RPMI8226 (cell line): ENCODE data around the gene TM9SF4.
A peak's percentile ranks its signal among the peaks of the same experiment; 100 is the strongest.
"Not testable (repeated sequence)": the region's sequence is repeated elsewhere in the genome, so short reads cannot be mapped to it uniquely, and the experiment has no call there.

Experiments
- DNase-seq: peaks from one replicate; pipeline ENCODE4 v3.0.0-alpha.2; 2015

The TM9SF4 gene

DNA sequence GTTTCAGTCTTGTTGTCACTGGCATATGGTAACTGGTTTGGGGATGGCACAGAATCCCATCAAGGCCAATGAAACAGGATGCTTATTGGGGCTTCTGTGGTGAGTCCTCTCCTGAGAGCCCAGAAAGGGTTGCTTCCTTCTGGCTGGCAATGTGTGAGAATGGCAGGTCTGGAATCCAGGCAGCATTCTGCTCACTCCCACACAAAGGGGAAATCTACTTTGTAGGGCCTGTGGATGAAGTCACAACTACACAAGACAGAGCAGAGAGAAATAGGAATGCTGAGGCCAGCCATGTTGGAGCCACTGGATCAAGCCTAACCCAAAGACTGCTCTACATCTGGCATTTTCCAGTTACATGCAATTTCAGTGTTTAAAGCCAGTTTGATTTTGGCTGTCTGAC, 82.4 kb downstream of the TM9SF4 start:
- DNase-seq: no peak

GRCh38 chr20:32192698-32193097, 83.2 kb downstream of the TM9SF4 start:
- DNase-seq: no peak

GRCh38 chr20:32193336-32193735, 83.8 kb downstream of the TM9SF4 start:
- DNase-seq: not testable (repeated sequence)

DNA sequence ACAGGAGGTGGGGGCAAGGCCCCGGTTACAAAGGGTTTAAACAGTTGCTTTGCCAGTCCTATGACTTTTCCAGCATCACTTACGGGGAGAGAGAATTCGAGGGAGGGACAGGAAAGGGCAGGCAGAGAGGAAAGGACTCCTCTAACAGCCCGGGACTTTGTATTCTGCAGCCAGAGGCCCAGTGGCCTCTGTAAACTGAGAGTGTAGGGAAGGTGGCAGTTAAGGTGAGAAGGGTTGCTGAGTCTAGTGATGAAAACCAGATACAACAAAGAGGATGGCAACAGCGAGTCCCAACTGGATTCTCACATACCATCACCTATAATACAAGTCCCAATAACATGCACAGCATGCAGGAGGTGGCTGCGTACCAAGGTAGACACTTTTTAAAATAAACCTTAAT, 84.5 kb downstream of the TM9SF4 start:
- no peak for DNase-seq

DNA sequence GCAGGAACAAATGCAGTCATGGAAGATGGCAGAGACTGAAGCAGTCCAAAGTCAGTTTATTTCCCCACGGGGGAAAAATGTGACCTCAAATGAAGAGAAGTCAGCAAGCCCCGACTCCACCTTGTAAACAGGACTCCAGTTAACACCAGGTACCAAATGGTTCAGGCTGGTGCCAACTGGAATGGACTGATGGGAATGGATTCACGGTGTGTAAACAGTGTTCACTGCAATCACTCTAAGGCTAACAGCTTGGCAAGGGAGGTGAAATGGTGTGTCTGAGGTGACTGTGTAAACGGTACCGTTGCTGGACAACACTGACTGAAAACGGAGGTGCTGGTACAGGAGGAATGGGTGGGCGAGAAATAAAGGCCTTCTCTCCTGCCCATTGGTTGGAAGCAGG, 86.1 kb downstream of the TM9SF4 start:
- DNase-seq: no peak

DNA sequence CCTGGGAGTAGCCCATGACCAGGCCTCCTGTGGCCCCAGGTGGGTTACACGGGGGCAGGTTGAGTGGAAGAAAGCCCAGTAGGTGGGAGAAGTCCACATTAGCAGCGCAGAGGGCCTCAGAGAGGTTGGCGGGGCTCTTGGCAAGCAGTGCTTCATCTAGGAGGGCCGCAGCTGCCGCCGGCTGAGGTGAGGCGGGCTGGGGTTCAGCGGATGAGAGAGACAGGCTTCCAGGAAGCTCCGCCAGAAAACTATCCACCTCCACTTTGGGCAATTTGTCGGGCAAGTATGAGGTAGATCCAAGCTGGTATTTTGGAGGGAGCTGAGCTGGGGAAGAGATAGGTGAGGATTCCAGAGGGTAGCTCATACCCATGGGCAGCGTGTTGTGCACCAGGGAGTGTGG, 87.1 kb downstream of the TM9SF4 start:
- DNase-seq: not testable (repeated sequence)

DNA sequence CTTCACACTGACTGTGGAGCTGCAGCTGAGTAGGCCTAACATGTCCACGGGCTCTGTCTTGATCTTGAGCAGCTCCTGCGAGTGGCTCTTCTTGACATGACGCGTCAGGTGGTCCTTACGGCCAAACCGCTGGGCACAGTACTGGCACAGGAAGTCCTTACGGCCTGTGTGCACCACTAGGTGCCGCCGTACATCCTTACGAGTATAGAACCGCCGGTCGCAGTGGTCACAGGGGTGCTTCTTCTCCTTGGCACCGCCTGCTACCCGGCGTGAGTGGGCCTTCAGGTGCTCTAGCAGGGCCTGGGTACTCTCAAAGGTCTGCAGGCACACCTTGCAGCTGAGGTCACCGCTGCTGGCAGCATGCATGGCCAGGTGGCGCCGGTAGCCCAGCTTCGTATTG, 87.6 kb downstream of the TM9SF4 start:
- DNase-seq: not testable (repeated sequence)

GRCh38 chr20:32199006-32199405, 89.5 kb downstream of the TM9SF4 start:
- no peak for DNase-seq

GRCh38 chr20:32201296-32201976, 91.9 kb downstream of the TM9SF4 start:
- no peak for DNase-seq

- DNase-seq: no peak
Measured at GRCh38 chr20:32201977-32202363, 92.5 kb downstream of the TM9SF4 start.

GRCh38 chr20:32203356-32204204, 94.1 kb downstream of the TM9SF4 start:
- DNase-seq: no peak

GRCh38 chr20:32204205-32205109, 94.9 kb downstream of the TM9SF4 start:
- no peak for DNase-seq

- DNase-seq: no peak
Measured at GRCh38 chr20:32205110-32205842, 95.8 kb downstream of the TM9SF4 start.

DNA sequence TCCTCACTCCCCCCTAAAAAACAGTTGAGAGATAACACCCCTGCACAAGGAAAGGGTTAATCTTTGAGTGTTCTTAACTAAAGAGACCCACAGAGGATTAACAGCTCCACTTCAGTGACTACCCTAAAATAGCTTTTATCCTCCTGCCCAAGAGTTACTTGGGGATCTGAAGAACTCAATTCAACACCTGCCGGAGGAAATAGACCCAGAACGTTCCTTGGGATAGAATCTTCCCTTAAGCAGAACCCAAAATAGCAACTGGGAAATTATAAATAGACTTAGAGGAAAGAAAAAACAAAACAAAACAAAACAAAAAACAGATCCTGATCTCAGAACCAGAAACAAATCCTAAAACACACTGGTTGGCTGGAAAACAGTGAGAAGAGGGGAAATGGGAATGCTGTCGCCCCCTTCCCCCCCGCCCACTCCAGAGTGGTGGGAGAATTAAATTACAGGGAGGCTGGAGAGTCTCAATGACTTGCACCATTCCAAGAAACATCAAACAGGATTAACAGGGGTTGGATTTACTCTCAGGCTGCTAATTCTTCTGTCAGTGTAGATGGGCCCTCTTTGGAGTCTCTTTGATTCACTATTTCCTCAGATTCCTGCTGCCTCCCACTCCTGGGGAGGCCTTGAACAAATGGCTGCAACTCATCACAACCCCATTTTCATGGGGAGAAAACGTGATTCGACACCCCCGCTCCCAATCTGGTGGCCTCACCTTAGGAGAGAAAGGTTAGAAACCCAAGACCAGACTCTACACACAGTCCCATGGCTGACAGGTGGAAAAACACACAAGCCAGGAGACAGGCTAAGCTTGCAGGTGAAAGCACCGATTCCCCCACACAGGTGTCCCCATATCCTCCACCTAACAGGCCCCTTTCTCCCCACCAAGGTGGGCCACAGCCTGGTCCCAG, 96.6 kb downstream of the TM9SF4 start:
- DNase-seq: peak; percentile 11

- DNase-seq: peak; percentile 9
Measured at GRCh38 chr20:32206760-32207625, 97.5 kb downstream of the TM9SF4 start.

- DNase-seq: peak; percentile 93
Measured at GRCh38 chr20:32207626-32208498, 98.3 kb downstream of the TM9SF4 start, which contains the start of the genes PLAGL2 and POFUT1. PLAGL2 (minus strand) TSS chr20:32207743; CDS start chr20:32202178, 5,565 bp downstream. POFUT1 (plus strand) TSS chr20:32207880; CDS start chr20:32207942, 62 bp downstream.

GRCh38 chr20:32208499-32209154, 99.1 kb downstream of the TM9SF4 start:
- no peak for DNase-seq

DNA sequence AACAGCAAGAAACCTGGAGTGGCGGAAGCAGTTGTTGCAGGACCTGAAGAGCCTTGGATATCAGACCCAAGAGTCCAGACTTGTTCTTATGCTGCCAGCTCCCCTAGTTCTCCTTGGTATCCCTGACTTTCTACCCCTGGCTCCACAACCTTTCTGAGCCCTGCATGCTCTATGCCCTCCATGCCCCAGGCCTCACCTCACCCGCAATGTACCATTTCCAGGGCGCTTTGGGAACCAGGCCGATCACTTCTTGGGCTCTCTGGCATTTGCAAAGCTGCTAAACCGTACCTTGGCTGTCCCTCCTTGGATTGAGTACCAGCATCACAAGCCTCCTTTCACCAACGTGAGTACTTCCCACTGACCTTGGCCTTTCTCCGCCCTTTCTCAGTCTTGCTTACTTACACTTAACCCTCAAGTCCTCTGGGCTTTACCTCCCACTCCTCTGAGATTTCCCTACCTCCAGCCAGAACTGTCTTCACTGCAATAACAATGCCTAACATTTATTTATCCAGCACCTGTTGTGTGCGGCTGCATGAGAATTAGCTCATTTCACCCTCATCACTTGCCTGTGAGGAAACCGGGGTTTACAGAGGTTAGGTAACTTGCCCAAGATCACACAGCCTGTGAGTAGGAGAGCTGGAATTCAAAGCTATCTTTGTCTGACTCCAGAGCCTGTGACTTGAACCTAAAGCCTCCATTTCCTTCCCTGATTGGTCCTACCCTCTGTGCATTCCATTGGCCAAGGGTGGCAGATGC, 100.5 kb downstream of the TM9SF4 start:
- no peak for DNase-seq
